GM21390 (cell line): Measurements from ENCODE around the gene LMO3.

Experiments
- ATAC-seq: cut with Tn5 transposase; IDR thresholded peaks from one replicate; pipeline ENCODE4 v1.9.1; 2021; ENCODE audit not compliant: unreplicated experiment

The LMO3 gene

DNA sequence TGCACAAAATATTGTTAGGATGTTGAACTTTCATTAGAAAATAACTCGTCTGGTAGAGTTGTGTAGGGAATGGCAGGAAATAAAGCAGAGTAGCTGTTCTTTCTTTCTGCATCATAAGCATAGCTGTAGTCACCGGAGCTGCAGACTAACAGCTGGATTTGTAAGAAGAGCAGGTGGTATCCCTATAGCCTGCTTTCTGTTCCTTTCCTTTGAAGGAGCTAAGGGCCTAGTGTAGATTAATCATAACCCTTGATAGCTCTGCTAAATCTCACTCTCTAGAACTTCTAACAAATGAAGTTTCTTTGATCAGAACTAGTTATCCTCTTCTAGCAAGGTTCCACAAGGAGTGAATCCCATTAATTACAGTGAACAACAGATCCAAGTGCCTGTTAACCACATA, 3.5 kb downstream of the LMO3 start:
- no peak for ATAC-seq

- no peak for ATAC-seq
These were observed 5.4 kb downstream of the LMO3 start for GRCh38 chr12:16600525-16600924.

DNA sequence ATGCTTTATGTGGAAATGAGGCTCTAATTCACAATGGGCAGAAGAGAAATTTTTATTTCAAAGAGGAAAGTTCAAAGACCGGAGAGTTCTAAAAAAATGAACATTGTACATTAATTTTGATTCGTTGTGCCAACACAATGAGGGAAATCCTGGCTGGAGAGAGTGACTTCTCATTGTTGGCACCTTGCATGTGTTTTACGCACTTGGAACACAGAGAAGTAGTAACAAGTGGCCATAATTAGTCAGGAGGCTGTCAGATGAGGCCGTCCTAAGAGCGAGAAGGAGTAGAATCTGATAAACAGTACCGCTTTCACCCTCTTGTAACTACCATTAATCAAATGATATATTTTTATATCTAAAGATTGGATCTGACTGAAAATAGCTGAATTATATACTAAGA, 6.9 kb downstream of the LMO3 start:
- ATAC-seq: no peak

- ATAC-seq: no peak
These were observed 11.2 kb downstream of the LMO3 start for GRCh38 chr12:16594797-16595196.

DNA sequence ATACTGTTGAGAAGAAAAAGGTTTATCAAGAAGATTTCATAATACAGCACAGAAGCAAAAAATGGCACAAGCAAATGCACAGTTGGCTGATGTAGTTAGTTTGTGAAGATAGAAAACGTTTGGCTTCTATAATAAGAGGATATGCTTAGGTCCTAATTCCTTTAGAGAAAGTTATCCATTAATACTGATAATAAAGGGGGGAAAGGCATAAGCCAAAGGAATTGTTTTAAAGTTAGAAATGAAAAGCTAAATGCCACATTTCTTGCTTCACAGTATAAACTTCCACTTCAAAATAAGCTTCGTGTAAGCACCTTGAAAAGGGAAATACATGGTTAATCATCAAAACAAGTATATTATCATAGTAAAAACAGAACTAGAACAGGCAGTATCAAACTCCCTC, 12.4 kb downstream of the LMO3 start:
- ATAC-seq: no peak

GRCh38 chr12:16590645-16591044, 15.3 kb downstream of the LMO3 start:
- ATAC-seq: no peak

GRCh38 chr12:16588812-16589211, 17.1 kb downstream of the LMO3 start:
- no peak for ATAC-seq

- ATAC-seq: no peak
These were observed 18.4 kb downstream of the LMO3 start for GRCh38 chr12:16587514-16587913.

- no peak for ATAC-seq
These were observed 18.9 kb downstream of the LMO3 start for GRCh38 chr12:16587110-16587453.

DNA sequence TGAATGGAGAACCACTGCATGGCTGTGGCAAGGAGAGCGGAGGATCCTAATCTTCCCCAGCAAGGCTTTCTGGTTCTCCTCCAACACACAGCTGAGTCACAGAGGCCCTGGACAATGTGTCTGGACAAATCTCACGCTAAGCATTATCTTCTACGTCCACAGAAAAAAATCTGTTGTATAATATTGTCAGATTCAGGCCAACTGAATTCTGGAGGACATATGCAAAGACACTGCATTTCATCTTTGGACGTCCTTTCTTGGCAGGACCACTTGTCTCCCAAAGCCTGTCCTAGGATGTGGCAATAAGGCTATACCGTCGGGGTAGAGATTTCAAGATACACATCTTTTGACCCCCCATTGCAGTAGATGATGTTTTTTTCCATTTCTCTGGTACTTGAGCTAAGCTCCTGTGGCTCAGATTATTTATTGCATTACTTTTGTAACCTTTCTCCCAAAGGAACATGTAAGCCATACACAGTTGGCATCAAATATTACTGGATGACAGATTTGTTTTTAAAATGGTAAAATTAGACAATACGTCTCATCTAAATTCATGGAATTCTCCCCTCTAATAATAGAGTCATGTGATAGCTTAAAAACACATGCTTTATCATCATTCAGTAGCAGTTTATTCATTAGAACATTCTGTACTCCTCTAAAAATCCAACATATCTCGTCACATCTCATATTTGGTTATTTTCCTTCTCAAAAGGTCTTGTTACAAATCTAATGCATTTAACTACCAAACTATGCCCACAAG, 19.4 kb downstream of the LMO3 start:
- ATAC-seq: no peak

- no peak for ATAC-seq
These were observed 20.2 kb downstream of the LMO3 start for GRCh38 chr12:16585781-16586180.

- ATAC-seq: no peak
These were observed 21.8 kb downstream of the LMO3 start for GRCh38 chr12:16583969-16584745.

GRCh38 chr12:16581416-16581815, 24.5 kb downstream of the LMO3 start:
- ATAC-seq: no peak

DNA sequence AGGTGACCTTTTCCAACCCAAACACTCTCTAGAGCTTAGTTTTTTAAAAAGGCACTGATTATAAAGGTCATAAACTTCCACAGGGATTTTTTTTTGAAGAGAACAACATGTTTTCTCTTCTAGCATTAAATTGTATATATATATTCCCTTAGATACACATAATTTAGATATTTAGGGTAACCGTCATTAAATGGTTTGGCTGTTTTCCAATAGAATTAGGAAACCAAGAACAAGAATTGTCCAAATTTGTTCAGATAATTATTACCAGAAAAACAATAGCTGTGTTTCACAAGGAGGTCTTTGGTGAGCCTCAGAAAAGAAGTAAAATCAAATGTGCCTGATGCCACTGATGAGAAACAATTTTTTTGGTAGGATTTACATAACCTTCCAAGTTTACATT, 26.9 kb downstream of the LMO3 start:
- no peak for ATAC-seq

- ATAC-seq: no peak
These were observed 32.4 kb downstream of the LMO3 start for GRCh38 chr12:16573398-16574077.

DNA sequence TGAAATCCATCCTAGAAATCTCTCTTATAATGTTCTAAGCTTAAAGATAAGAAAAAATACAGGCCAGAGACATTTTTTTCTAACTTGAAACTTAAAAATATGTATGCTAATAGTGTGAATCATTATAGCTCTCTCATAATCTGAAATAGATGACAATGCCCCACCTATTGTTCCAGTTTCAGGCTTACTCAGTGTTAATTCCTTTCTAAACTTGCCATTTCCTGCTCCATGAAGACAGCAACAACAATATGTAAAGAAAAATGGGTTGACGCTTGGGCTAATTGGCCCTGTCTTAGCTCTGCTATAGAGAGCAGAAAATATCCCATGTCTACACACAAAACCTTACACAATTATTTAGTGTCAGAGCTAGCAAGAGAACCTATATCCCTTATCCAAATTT, 37.1 kb downstream of the LMO3 start:
- peak; percentile 67 for ATAC-seq

DNA sequence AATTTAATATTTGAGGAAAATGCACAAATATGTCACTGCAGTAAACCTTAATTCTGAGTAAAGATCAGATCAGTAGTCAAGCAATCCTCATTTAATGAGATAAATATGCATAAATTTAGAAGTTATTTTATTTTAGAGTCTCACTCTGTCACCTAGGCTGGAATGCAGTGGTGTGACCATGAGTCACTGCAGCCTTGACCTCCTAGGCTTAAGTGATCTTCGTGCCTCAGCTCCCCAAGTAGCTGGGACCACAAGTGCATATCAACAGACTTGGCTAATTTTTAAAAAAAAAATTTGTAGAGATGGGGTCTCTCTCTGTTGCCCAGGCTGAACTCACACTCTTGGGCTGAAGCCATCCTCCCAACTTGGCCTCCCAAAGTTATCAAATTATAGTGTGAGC, 41.3 kb downstream of the LMO3 start:
- ATAC-seq: no peak

DNA sequence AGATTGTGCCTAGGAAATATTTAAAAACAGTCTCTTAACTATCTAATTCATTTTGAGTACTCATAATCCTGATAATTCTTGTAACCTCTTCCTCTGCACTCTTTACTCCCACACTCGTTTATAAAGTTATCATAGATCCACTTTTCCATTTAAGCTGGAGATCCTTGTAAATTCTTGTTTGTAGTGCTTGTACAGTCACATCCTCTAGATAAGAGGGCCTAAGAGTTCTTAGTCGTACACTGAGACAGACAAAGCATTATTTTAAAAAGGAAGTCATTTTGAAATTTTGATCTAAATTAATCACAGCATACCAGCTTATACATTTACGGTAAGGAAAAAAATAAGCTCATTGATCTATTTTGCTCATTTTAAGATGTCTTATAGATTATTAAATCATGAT, 42.5 kb downstream of the LMO3 start:
- ATAC-seq: no peak

- no peak for ATAC-seq
These were observed 43.0 kb downstream of the LMO3 start for GRCh38 chr12:16562921-16563320.

- ATAC-seq: no peak
These were observed 43.5 kb downstream of the LMO3 start for GRCh38 chr12:16562435-16562834.

DNA sequence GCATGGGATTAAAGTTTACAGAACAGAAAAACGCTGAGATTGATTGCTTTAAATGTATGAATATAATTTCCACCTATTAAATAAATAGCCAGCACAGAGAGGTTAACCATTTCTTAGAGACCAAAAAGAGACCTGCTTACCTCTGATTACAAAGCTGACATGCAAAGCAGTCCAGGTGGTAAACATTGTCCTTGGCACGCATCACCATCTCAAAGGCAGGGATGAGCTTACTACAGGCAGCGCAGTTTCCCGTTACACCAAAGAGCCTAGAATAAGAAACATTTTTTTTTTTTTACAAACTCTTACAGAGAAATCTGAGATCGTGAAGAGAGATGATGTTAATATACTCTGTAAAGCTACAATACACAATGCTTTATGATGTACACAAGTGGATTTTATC, 45.7 kb downstream of the LMO3 start:
- no peak for ATAC-seq

- no peak for ATAC-seq
These were observed 50.3 kb downstream of the LMO3 start for GRCh38 chr12:16555630-16556029.
